HepG2 (cell line): ENCODE measurements around the gene PRR30. TPM values are rescaled to one million over a fixed set of nuclear protein-coding genes. Genes with fewer than 3 reads are reported as not detected.

Experiments used
- AHR ChIP-seq: IDR thresholded peaks from 2 replicates; pipeline ENCODE4 v1.6.1; 2018; ENCODE audit warnings: missing genetic modification reagents, missing compliant biosample characterization
- ARHGAP35 ChIP-seq: sonication (generic); formaldehyde crosslinking; IDR thresholded peaks from 2 replicates; pipeline ENCODE4 v1.9.0; 2022; ENCODE audit warnings: mild to moderate bottlenecking, inconsistent platforms, moderate library complexity, missing genetic modification reagents, borderline replicate concordance
- ARNT2 ChIP-seq: sonication (generic); formaldehyde crosslinking; IDR thresholded peaks from 2 replicates; pipeline ENCODE4 v1.8.0; 2022; ENCODE audit warnings: mild to moderate bottlenecking, low read depth, missing genetic modification reagents, moderate library complexity
- ASH2L ChIP-seq: fragments of 300-600, 200-600 bp; sonication (generic); IDR thresholded peaks from 2 replicates; pipeline ENCODE4 v1.7.0; 2017; ENCODE audit warnings: low read depth, mild to moderate bottlenecking, moderate library complexity, mixed read lengths, low read length; ENCODE audit not compliant: insufficient read length
- BRCA1 ChIP-seq: sonication (generic); formaldehyde crosslinking; IDR thresholded peaks from 2 replicates; pipeline ENCODE4 v1.4.0; 2020; ENCODE audit warnings: missing genetic modification reagents
- DMAP1 ChIP-seq: IDR thresholded peaks from 2 replicates; pipeline ENCODE4 v1.6.1; 2016
- FIP1L1 ChIP-seq: fragments of 200-400 bp; formaldehyde crosslinking; IDR thresholded peaks from 2 replicates; pipeline ENCODE4 v1.6.1; 2018; ENCODE audit warnings: low read depth, mild to moderate bottlenecking, low read length, moderate library complexity, borderline replicate concordance; ENCODE audit not compliant: insufficient read depth
- GMEB1 ChIP-seq: sonication (generic); formaldehyde crosslinking; IDR thresholded peaks from 2 replicates; pipeline ENCODE4 v1.5.1; 2020; ENCODE audit warnings: missing genetic modification reagents, mild to moderate bottlenecking, borderline replicate concordance
- HHEX ChIP-seq: IDR thresholded peaks from 2 replicates; pipeline ENCODE4 v1.6.1; 2016; ENCODE audit warnings: control low read depth
- KLF11 ChIP-seq: IDR thresholded peaks from 2 replicates; pipeline ENCODE4 v1.6.1; 2016; ENCODE audit warnings: missing compliant biosample characterization
- MAF1 ChIP-seq: sonication (generic); formaldehyde crosslinking; IDR thresholded peaks from 2 replicates; pipeline ENCODE4 v1.5.0; 2020; ENCODE audit warnings: missing genetic modification reagents, borderline replicate concordance
- NFATC3 ChIP-seq: sonication (generic); formaldehyde crosslinking; IDR thresholded peaks from 2 replicates; pipeline ENCODE4 v1.5.1; 2020; ENCODE audit warnings: mild to moderate bottlenecking, missing genetic modification reagents
- NFKBIZ ChIP-seq: IDR thresholded peaks from 2 replicates; pipeline ENCODE4 v1.6.1; 2018; ENCODE audit warnings: missing genetic modification reagents, missing compliant biosample characterization
- RORA ChIP-seq: sonication (generic); formaldehyde crosslinking; IDR thresholded peaks from 2 replicates; pipeline ENCODE4 v1.5.0; 2020; ENCODE audit warnings: mild to moderate bottlenecking, missing genetic modification reagents, moderate library complexity
- SALL1 ChIP-seq: sonication (generic); formaldehyde crosslinking; IDR thresholded peaks from 2 replicates; pipeline ENCODE4 v1.8.0; 2022; ENCODE audit warnings: mild to moderate bottlenecking, missing genetic modification reagents
- SIN3B ChIP-seq: fragments of 150-350 bp; IDR thresholded peaks from 2 replicates; pipeline ENCODE4 v1.6.1; 2014; ENCODE audit warnings: low read length
- SP4 ChIP-seq: sonication (generic); formaldehyde crosslinking; IDR thresholded peaks from 2 replicates; pipeline ENCODE4 v1.8.1; 2023; ENCODE audit warnings: mild to moderate bottlenecking, missing genetic modification reagents
- TP53 ChIP-seq: sonication (generic); formaldehyde crosslinking; conservative IDR thresholded peaks from 2 replicates; pipeline ENCODE4 v1.4.0; 2020; ENCODE audit warnings: missing genetic modification reagents
- ZBTB4 ChIP-seq: sonication (generic); formaldehyde crosslinking; IDR thresholded peaks from 2 replicates; pipeline ENCODE4 v1.4.0; 2020; ENCODE audit warnings: missing genetic modification reagents, mild to moderate bottlenecking, borderline replicate concordance
- ZIK1 ChIP-seq: sonication (generic); formaldehyde crosslinking; IDR thresholded peaks from 2 replicates; pipeline ENCODE4 v1.5.0; 2020; ENCODE audit warnings: mild to moderate bottlenecking, low read depth, missing genetic modification reagents, borderline replicate concordance
- ZNF138 ChIP-seq: sonication (generic); formaldehyde crosslinking; IDR thresholded peaks from 2 replicates; pipeline ENCODE4 v1.5.0; 2020; ENCODE audit warnings: mild to moderate bottlenecking, low read depth, missing genetic modification reagents
- ZNF33A ChIP-seq: sonication (generic); formaldehyde crosslinking; IDR thresholded peaks from 2 replicates; pipeline ENCODE4 v1.5.1; 2020; ENCODE audit warnings: missing genetic modification reagents, mild to moderate bottlenecking, moderate library complexity, borderline replicate concordance
- ZNF383 ChIP-seq: sonication (generic); formaldehyde crosslinking; IDR thresholded peaks from 2 replicates; pipeline ENCODE4 v1.4.0; 2020; ENCODE audit warnings: missing genetic modification reagents, mild to moderate bottlenecking, borderline replicate concordance
- ZNF550 ChIP-seq: sonication (generic); formaldehyde crosslinking; IDR thresholded peaks from 2 replicates; pipeline ENCODE4 v1.4.0; 2020; ENCODE audit warnings: mild to moderate bottlenecking, missing genetic modification reagents, borderline replicate concordance
- ZNF605 ChIP-seq: sonication (generic); formaldehyde crosslinking; IDR thresholded peaks from 2 replicates; pipeline ENCODE4 v1.8.0; 2022; ENCODE audit warnings: mild to moderate bottlenecking, missing genetic modification reagents
- ZNF747 ChIP-seq: sonication (generic); formaldehyde crosslinking; IDR thresholded peaks from 2 replicates; pipeline ENCODE4 v1.8.1; 2023; ENCODE audit warnings: missing genetic modification reagents, mild to moderate bottlenecking, borderline replicate concordance
- ZNF776 ChIP-seq: sonication (generic); formaldehyde crosslinking; IDR thresholded peaks from 2 replicates; pipeline ENCODE4 v1.4.0; 2020; ENCODE audit warnings: mild to moderate bottlenecking, missing genetic modification reagents
- polyA plus RNA-seq, 8 experiments: library from polyadenylated mRNA; depleted of rRNA in 3 of 8; stranded (reverse) in 7 of 8; unstranded in 1 of 8; fragments of >200 nt; fragmentation: Illumina TruSeq in 4 of 8; extraction: Trizol in 4 of 8; gene quantifications; 2 replicates each; pipeline versions ENCODE4 v1.2.1 to v1.2.3, GENCODE V29; 2011 to 2016; ENCODE audit warnings: low read depth in 4 of 8, missing spikeins in 1 of 8, mixed read lengths in 1 of 8; ENCODE audit not compliant: insufficient read depth in 1 of 8
- total RNA-seq, 5 experiments: library from RNA; depleted of rRNA; stranded (reverse); fragments of >200 nt; fragmentation: Illumina TruSeq; extraction: Trizol; gene quantifications; 2 replicates each; pipeline ENCODE4 v1.2.3, GENCODE V29; 2016; ENCODE audit warnings: low read depth in 1 of 5

Gene PRR30
- total and polyA plus RNA-seq, 2 of the 13 experiments (the other 11 are each of a cell fraction or from before 2014, with no cell fraction given) = not detected

- TF ChIP-seq ZNF138 (CRISPR knock-in tag) (0 out of 2 replicates have a peak, but pooled peaks have one; percentile 9), HHEX (CRISPR knock-in tag) (no peak), ZNF605 (CRISPR knock-in tag) (no peak), ZNF747 (CRISPR knock-in tag) (no peak), ZBTB4 (CRISPR knock-in tag) (0 out of 2 replicates have a peak, but pooled peaks have one; percentile 68), SIN3B (no peak), GMEB1 (CRISPR knock-in tag) (no peak), SALL1 (CRISPR knock-in tag) (no peak; the same call in 1 of the 2 replicates), BRCA1 (CRISPR knock-in tag) (no peak), ZIK1 (CRISPR knock-in tag) (no peak), ZNF776 (CRISPR knock-in tag) (no peak; the same call in 1 of the 2 replicates), MAF1 (no peak), RORA (CRISPR knock-in tag) (no peak), TP53 (CRISPR knock-in tag) (no peak), ARHGAP35 (no peak), NFKBIZ (CRISPR knock-in tag) (no peak), SP4 (CRISPR knock-in tag) (no peak; the same call in 1 of the 2 replicates), FIP1L1 (no peak), ZNF550 (CRISPR knock-in tag) (no peak), ASH2L (peak; percentile 39), NFATC3 (CRISPR knock-in tag) (no peak), ZNF33A (CRISPR knock-in tag) (no peak), ARNT2 (CRISPR knock-in tag) (peak; percentile 67; the same call in 1 of the 2 replicates), DMAP1 (CRISPR knock-in tag) (peak; percentile 19; the same call in 1 of the 2 replicates), KLF11 (CRISPR knock-in tag) (no peak), ZNF383 (CRISPR knock-in tag) (no peak), AHR (CRISPR knock-in tag) (no peak)
These were observed 20.5 kb downstream of the PRR30 start, which contains the start of gene CGREF1 (continued) for GRCh38 chr2:27118525-27119329.
